Osteocyte (in vitro differentiated cells): ENCODE results near the gene ALDH3A2. TPM values are rescaled to one million over a fixed set of nuclear protein-coding genes. Genes with fewer than 3 reads are reported as not detected.

Experiments used
- DNase-seq: peaks from one replicate; pipeline ENCODE4 v3.0.0; 2021; ENCODE audit warnings: mixed read lengths; ENCODE audit not compliant: unreplicated experiment; ENCODE audit errors: extremely low spot score
- H3K27ac Mint-ChIP-seq: one replicate; pipeline ENCODE4 v1.8.0; 2021; ENCODE audit warnings: mild to moderate bottlenecking, mixed read lengths; ENCODE audit not compliant: unreplicated experiment
- H3K27me3 Mint-ChIP-seq: one replicate; pipeline ENCODE4 v1.8.0; 2021; ENCODE audit warnings: mixed read lengths; ENCODE audit not compliant: unreplicated experiment
- H3K36me3 Mint-ChIP-seq: one replicate; pipeline ENCODE4 v1.8.0; 2021; ENCODE audit warnings: mixed read lengths; ENCODE audit not compliant: unreplicated experiment
- H3K4me1 Mint-ChIP-seq: one replicate; pipeline ENCODE4 v1.8.0; 2021; ENCODE audit warnings: mixed read lengths; ENCODE audit not compliant: unreplicated experiment
- H3K4me3 Mint-ChIP-seq: one replicate; pipeline ENCODE4 v1.8.0; 2021; ENCODE audit warnings: mild to moderate bottlenecking, moderate library complexity, mixed read lengths; ENCODE audit not compliant: unreplicated experiment
- H3K9me3 Mint-ChIP-seq: one replicate; pipeline ENCODE4 v1.8.0; 2021; ENCODE audit warnings: mixed read lengths; ENCODE audit not compliant: unreplicated experiment
- total RNA-seq: library from RNA; stranded (reverse); gene quantifications from 2 replicates; pipeline ENCODE4 v1.2.1, GENCODE V29; 2021
- TF ChIP-seq, protein P1 (sequence below): fragments of 200-600 bp; sonication (generic); IDR thresholded peaks from 2 replicates; pipeline ENCODE4 v1.5.0; 2021; ENCODE audit warnings: antibody characterized with exemption, mild to moderate bottlenecking, moderate library complexity

Gene ALDH3A2
- total RNA-seq, 1 donor from 2014 or later: 97.1 TPM

DNA sequence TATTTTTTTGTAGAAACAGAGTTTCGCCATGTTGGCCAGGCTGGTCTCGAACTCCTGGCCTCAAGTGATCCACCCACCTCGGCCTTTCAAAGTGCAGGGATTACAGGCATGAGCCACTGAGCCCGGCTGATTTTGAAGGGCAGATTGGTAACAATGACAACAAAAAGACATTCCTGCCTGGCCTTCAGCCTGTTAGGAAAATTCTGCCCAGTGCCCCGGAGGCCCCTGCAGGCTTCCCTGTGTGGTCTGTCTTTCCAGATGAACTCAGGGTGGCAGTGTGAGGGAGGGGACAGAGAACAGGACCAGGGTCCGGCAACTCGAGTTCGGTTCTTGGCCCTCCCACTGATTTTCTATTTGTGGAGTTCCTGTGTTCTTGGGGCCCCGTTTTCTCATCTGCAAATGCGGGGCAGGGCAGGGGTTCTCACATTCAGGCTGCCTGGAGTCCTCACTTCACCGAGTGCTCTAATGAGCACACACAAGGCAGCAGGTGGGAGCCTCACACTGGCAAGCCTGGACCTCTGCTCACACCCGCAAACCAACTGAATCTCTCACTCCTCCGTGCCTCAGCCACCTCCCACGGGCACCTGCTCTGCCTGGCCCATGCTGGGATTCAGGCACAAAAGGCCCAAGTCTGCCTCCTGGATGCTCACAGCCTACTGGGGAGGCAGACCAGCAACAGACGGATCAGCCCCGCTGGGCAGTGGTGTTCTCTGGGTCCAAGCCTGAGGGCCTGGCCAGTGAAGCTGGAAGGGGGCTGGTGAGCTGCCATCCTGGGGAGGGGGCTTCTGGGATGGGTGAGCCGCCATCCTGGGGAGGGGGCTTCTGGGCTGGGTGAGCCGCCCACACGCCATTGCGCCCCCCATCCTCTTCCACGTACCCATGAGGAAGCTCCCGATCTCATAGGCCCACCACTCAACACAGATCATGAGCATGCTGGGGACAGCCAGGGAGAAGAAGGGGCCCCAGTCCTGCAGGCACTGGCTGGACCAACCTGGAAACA is 57.5 kb downstream of the ALDH3A2 start:
- Mint-ChIP-seq H3K36me3 (no peaks in the 10 kb centered on the region), H3K9me3 (no peaks in the 10 kb centered on the region), H3K27ac (no peak overlapping the region), H3K4me1 (peaks cover 7% of the 10 kb centered on the region), H3K4me3 (no peak overlapping the region), H3K27me3 (no peaks in the 10 kb centered on the region)
- TF ChIP-seq, protein P1, sequence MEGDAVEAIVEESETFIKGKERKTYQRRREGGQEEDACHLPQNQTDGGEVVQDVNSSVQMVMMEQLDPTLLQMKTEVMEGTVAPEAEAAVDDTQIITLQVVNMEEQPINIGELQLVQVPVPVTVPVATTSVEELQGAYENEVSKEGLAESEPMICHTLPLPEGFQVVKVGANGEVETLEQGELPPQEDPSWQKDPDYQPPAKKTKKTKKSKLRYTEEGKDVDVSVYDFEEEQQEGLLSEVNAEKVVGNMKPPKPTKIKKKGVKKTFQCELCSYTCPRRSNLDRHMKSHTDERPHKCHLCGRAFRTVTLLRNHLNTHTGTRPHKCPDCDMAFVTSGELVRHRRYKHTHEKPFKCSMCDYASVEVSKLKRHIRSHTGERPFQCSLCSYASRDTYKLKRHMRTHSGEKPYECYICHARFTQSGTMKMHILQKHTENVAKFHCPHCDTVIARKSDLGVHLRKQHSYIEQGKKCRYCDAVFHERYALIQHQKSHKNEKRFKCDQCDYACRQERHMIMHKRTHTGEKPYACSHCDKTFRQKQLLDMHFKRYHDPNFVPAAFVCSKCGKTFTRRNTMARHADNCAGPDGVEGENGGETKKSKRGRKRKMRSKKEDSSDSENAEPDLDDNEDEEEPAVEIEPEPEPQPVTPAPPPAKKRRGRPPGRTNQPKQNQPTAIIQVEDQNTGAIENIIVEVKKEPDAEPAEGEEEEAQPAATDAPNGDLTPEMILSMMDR: no peak
- peak; percentile 83 for DNase-seq

DNA sequence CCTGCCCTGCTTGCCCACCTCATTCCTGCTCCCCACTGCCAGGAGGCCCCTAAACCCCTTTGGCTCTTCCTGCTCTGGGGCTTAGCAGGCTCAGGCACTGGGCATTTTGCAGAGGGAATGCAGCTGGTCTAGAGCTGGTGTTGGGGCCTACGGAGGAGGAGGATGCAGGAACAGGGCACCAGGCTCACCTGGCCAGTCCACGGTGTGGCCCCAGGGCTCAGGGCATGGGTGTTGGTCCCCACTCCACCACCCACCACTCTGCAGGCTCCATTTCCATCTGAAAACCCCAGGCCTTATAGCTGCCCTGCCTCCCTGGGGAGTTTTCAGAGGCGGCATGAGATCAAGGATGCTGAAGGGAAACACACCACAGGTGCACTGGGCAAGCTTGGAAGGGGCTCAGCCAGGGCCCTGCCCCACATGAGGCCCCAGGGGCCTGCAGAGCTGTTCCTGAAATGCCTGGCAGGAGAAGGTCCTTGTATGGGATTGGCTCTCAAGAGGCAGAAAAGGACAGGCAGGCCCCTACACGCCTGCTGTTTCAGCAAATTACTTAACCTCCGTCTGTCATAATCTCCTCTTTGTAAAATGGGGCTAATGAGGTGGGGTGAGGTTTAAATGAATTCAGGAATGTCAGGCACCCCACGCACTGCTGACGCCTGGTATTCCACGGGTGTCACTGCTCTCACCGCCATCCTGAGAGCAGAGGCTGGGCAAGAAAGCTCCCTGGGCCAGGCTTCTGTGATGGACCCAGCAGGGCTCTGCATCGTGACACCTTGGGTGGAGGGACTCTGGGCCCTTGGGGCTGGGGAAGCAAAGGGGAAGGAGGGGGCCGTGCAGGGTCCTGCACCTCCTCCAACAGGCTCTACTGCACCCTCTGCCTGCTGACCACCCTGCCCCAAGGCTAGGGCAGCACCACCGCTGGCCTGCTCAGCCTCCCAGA is 58.5 kb downstream of the ALDH3A2 start:
- TF ChIP-seq, protein P1: no peak
- DNase-seq: peak; percentile 67

DNA sequence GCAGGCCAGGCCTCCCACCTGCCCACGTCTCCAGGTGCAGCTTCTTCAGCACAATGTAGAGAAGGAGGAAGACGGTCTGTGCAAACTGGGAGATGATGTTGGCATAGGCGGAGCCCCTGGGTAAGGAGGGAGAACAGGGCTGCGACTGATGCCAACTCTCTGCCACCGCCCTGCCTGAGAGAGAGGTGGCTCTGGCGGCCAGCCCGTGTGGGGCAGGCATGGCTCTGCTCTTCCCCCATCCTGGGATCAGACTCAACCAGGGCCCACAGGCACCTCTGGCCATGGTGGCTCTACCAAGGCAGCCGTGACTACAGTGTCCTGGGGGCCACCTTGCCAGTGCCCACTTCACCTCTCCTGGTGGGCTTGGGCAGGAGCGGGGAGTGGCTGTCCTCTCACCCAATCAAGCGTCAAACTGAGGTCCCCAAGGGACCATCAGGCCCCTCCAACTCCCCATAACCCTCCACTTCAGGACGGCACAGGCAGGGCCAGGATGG is 59.2 kb downstream of the ALDH3A2 start:
- H3K4me3 Mint-ChIP-seq: no peak overlapping the region
- no peak overlapping the region for H3K27ac Mint-ChIP-seq
- TF ChIP-seq, protein P1: no peak
- no peaks in the 10 kb centered on the region for H3K36me3 Mint-ChIP-seq
- peaks cover 7% of the 10 kb centered on the region for H3K4me1 Mint-ChIP-seq
- no peaks in the 10 kb centered on the region for H3K27me3 Mint-ChIP-seq
- no peaks in the 10 kb centered on the region for H3K9me3 Mint-ChIP-seq
- peak; percentile 81 for DNase-seq

More for the DNA sequence above, 58.5 kb downstream of the ALDH3A2 start:
- H3K4me1 Mint-ChIP-seq: peaks cover 7% of the 10 kb centered on the region
- no peak overlapping the region for H3K27ac Mint-ChIP-seq
- no peaks in the 10 kb centered on the region for H3K27me3 Mint-ChIP-seq
- no peak overlapping the region for H3K4me3 Mint-ChIP-seq
- H3K36me3 Mint-ChIP-seq: no peaks in the 10 kb centered on the region
- H3K9me3 Mint-ChIP-seq: no peaks in the 10 kb centered on the region

DNA sequence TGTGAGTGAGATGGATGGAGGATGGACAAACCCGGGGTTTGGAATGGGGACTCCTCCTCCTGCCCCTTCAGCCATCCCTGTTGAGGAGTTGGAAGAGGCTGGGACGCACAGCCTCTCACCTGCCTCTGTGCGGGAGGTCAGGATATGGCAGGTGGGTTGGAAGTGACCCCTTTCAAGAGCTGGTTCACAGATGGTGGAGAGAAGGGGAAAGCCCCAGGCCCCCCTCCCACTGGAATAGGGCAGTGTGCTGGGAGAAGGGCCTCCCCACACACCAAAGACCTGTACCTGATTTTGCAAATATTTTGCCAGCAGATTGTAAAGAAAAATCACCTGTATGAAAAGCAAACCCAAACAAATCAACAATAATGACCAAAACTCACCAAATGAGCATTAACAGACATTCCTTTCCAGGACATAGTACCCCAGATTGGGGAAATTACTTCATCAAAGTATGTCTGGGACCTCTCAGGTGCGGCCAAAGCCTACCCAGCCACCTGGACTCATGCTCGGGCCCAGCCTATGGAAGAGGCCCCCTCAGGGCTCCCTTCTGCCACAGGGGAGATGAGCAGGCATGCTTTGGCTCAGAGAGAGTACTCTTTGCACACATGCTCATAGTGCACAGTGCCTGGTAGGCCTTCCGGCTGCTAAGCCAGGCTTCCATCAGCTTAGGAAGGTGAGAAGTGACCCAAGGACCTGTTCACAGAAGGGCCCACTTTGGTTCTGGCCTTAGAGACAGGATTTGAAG is 60.1 kb downstream of the ALDH3A2 start:
- no peak overlapping the region for H3K4me3 Mint-ChIP-seq
- no peak overlapping the region for H3K27ac Mint-ChIP-seq
- no peaks in the 10 kb centered on the region for H3K36me3 Mint-ChIP-seq
- DNase-seq: peak; percentile 73
- H3K4me1 Mint-ChIP-seq: peaks cover 7% of the 10 kb centered on the region
- no peaks in the 10 kb centered on the region for H3K27me3 Mint-ChIP-seq
- TF ChIP-seq, protein P1: no peak
- no peaks in the 10 kb centered on the region for H3K9me3 Mint-ChIP-seq
